GM12878 (cell line): ENCODE data around the gene GPC2. TPM values are rescaled to one million over a fixed set of nuclear protein-coding genes. Genes with fewer than 3 reads are reported as not detected.
A peak's percentile ranks its signal among the peaks of the same experiment; 100 is the strongest.

Source experiments
- ATAC-seq: fragments of 200-7000 bp; cut with Tn5 transposase; 3 replicates; pipeline ENCODE4 v1.9.1; 2020; ENCODE audit warnings: mild to moderate bottlenecking, moderate library complexity
- BruUV-seq: library from RNA; stranded (reverse); fragments of 400-500 nt; replicated peaks from 2 replicates; lab custom pipeline; 2021; lab: Mats Ljungman, UMichigan
- CTCF ChIA-PET: fragments of 300-600 bp; sonication (Branson Sonifier 250); formaldehyde crosslinking; extraction: SDS; loops from one replicate; lab custom pipeline; 2021; ENCODE audit warnings: inconsistent platforms; lab: Yijun Ruan, JAX
- POLR2A ChIA-PET: fragments of 350-600 bp; formaldehyde crosslinking; extraction: SDS; loops from one replicate; lab custom pipeline; 2021; ENCODE audit warnings: inconsistent platforms; lab: Charles Lee
- RAD21 ChIA-PET: fragments of 300-600 bp; sonication (Branson Sonifier 250); formaldehyde crosslinking; loops from one replicate; lab custom pipeline; 2023; ENCODE audit warnings: antibody characterized with exemption; ENCODE audit not compliant: unreplicated experiment; lab: Charles Lee
- SMC1A ChIA-PET: fragments of 300-600 bp; sonication (Branson Sonifier 250); formaldehyde crosslinking; loops from one replicate; lab custom pipeline; 2023; ENCODE audit not compliant: unreplicated experiment, uncharacterized antibody; lab: Charles Lee
- DNase-seq: peaks from one replicate; pipeline ENCODE4 v3.0.0-alpha.2; 2011; ENCODE audit warnings: low read depth, low spot score
- FAIRE-seq: peaks from 3 replicates; lab custom pipeline; 2011; peaks lifted over from hg19 to GRCh38; lab: Jason Lieb, UNC
- H2AFZ ChIP-seq: 2 replicates; pipeline ENCODE4 v1.6.0; 2011; ENCODE audit warnings: low read depth, low read length, control low read depth; ENCODE audit not compliant: control insufficient read depth
- H3K27ac ChIP-seq: 2 replicates; pipeline ENCODE4 v1.5.1; 2011; ENCODE audit warnings: control low read depth; ENCODE audit not compliant: control insufficient read depth, insufficient read depth
- H3K27me3 ChIP-seq, 2 experiments: replicated peaks in 1 of 2; 2 replicates each; pipeline versions ENCODE4 v1.6.0 to v1.6.1; 2011; ENCODE audit warnings: low read length in 1 of 2; ENCODE audit not compliant: control insufficient read depth in 2 of 2, insufficient read depth in 2 of 2
- H3K36me3 ChIP-seq, 2 experiments: 2 replicates each; pipeline ENCODE4 v1.5.1; 2011; ENCODE audit warnings: low read length in 1 of 2; ENCODE audit not compliant: control insufficient read depth in 2 of 2, insufficient read depth in 2 of 2
- H3K4me1 ChIP-seq: 2 replicates; pipeline ENCODE4 v1.6.1; 2011; ENCODE audit warnings: mild to moderate bottlenecking, low read length, moderate library complexity, mixed read lengths; ENCODE audit not compliant: control insufficient read depth, insufficient read depth
- H3K4me2 ChIP-seq: 2 replicates; pipeline ENCODE4 v1.6.0; 2011; ENCODE audit warnings: control low read depth; ENCODE audit not compliant: control insufficient read depth, insufficient read depth
- H3K4me3 ChIP-seq: fragments of 200-600 bp; sonication (generic); 2 replicates; pipeline ENCODE4 v1.5.1; 2016
- H3K79me2 ChIP-seq: 2 replicates; pipeline ENCODE4 v1.6.0; 2011; ENCODE audit warnings: low read length; ENCODE audit not compliant: control insufficient read depth, insufficient read depth
- H3K9ac ChIP-seq: 2 replicates; pipeline ENCODE4 v1.8.0; 2011; ENCODE audit warnings: low read length, control low read depth, mixed read lengths; ENCODE audit not compliant: control insufficient read depth, insufficient read depth
- H3K9me3 ChIP-seq: replicated peaks from 3 replicates; pipeline ENCODE4 v1.5.1; 2011; ENCODE audit warnings: mild to moderate bottlenecking, low read length; ENCODE audit not compliant: control insufficient read depth, insufficient read depth
- H4K20me1 ChIP-seq: 2 replicates; pipeline ENCODE4 v1.6.0; 2011; ENCODE audit not compliant: control insufficient read depth, insufficient read depth
- GATAD2B ChIP-seq: fragments of 450-650 bp; conservative IDR thresholded peaks from 2 replicates; pipeline ENCODE4 v1.6.1; 2017; ENCODE audit warnings: low read depth, mild to moderate bottlenecking, moderate library complexity
- HDGF ChIP-seq: fragments of 450-650 bp; IDR thresholded peaks from 2 replicates; pipeline ENCODE4 v1.6.1; 2016; ENCODE audit warnings: antibody characterized with exemption
- IKZF1 ChIP-seq: fragments of 450-650 bp; conservative IDR thresholded peaks from 2 replicates; pipeline ENCODE4 v1.6.1; 2017; ENCODE audit warnings: antibody characterized with exemption, mild to moderate bottlenecking
- NKRF ChIP-seq: fragments of 450-650 bp; conservative IDR thresholded peaks from 2 replicates; pipeline ENCODE4 v1.6.1; 2017; ENCODE audit warnings: mild to moderate bottlenecking, moderate library complexity
- TAF1 ChIP-seq: IDR thresholded peaks from 2 replicates; pipeline ENCODE4 v1.6.1; 2011; ENCODE audit warnings: mild to moderate bottlenecking, low read depth, low read length, borderline replicate concordance
- WGBS: methylation state at CpG from one replicate; pipeline ENCODE4 v1.1.6; 2016; ENCODE audit warnings: low lambda C conversion rate; ENCODE audit not compliant: insufficient replicate concordance, insufficient coverage; ENCODE audit errors: missing lambda C conversion rate; 5-methylcytosine and 5-hydroxymethylcytosine counted together
- in situ Hi-C: fragments of 300-500 bp; cut with MboI; formaldehyde crosslinking; loops from 9 replicates; pipeline ENCODE4 v1.14.3; 2018; ENCODE audit warnings: mixed read lengths
- intact Hi-C: fragments of 100-400 bp; cut with micrococcal nuclease; formaldehyde crosslinking; loops from one replicate; pipeline ENCODE4 v1.14.2; 2022; ENCODE audit not compliant: unreplicated experiment
- polyA plus RNA-seq, 11 experiments: library from polyadenylated mRNA; depleted of rRNA in 4 of 11; unstranded in 6 of 11; stranded (reverse) in 5 of 11; fragments of >200 nt; fragmentation: Nextera tagmentation in 4 of 11; fragmentation: Illumina TruSeq in 1 of 11; extraction: Ambion mirVana in 4 of 11; extraction: Trizol in 1 of 11; gene quantifications; 1 replicate in 1 of 11; 2 replicates in 10 of 11; pipeline versions ENCODE4 v1.2.1 to v1.2.3, GENCODE V29; 2011 to 2016; ENCODE audit warnings: inconsistent platforms in 2 of 11, missing spikeins in 2 of 11, low read depth in 1 of 11
- total RNA-seq, 4 experiments: library from RNA; depleted of rRNA in 3 of 4; stranded (reverse); fragments of >200 nt in 3 of 4; fragmentation: Illumina TruSeq in 1 of 4; extraction: Trizol in 1 of 4; gene quantifications; 2 replicates each; pipeline versions ENCODE4 v1.2.1 to v1.2.3, GENCODE V29; 2013 to 2021

GPC2 gene
- total and polyA plus RNA-seq, 10 of the 15 experiments (the other 5 are each of a cell fraction or from before 2014, with no cell fraction given), result 0.19 to 6.3 (median 0.77) TPM

GRCh38 chr7:100127866-100128636, 49.1 kb downstream of the GPC2 start:
- ATAC-seq (peak; percentile 46), FAIRE-seq (no peak), DNase-seq (no peak)
- in situ Hi-C loops (no loop called here), intact Hi-C loops (loop anchor here (1.0 to 5.0 kb wide), 4 partner anchors 27 to 151 kb away; partner anchors contain the start of genes AP4M1, AZGP1 and MCM7)
- TSS peak; percentile 65 for BruUV-seq
- H4K20me1 ChIP-seq, result no peaks in the 10 kb centered on the region
- H3K9me3 ChIP-seq, result no peaks in the 10 kb centered on the region
- ChIA-PET RAD21 (interaction anchor here (1.4 to 5.1 kb wide), 8 partner anchors 10 to 213 kb away, joined by 4 to 31 read pairs (median 7); partner anchors contain the start of gene ZKSCAN1), CTCF (interaction anchor here (0.5 to 7.9 kb wide), 12 partner anchors 10 to 217 kb away, joined by 3 to 107 read pairs (median 4); partner anchors contain the start of genes AZGP1 and PVRIG), SMC1A (interaction anchor here (0.9 to 3.1 kb wide), 11 partner anchors 10 to 214 kb away, joined by 3 to 17 read pairs (median 4); partner anchors contain the start of genes AP4M1 and MCM7), POLR2A (interaction anchor here (0.5 to 2.2 kb wide), 6 partner anchors 27 to 301 kb away, joined by 3 to 8 read pairs (median 4); partner anchors contain the start of genes AP4M1, MCM7, MEPCE and TRIM4)
- H3K9ac ChIP-seq, result peak overlapping the region; percentile 87
- H3K27me3 ChIP-seq, result no peaks in the 10 kb centered on the region
- peak overlapping the region; percentile 75 for H3K4me3 ChIP-seq
- peaks cover 13% of the 10 kb centered on the region for H3K79me2 ChIP-seq
- peak overlapping the region; percentile 98 for H2AFZ ChIP-seq
- peaks cover 17% of the 10 kb centered on the region for H3K4me1 ChIP-seq
- no peaks in the 10 kb centered on the region for H3K36me3 ChIP-seq
- WGBS, result 2% methylated on average over 37 of the region's 37 CpGs
- H3K4me2 ChIP-seq, result peak overlapping the region; percentile 81
- TF ChIP-seq NKRF, result 0 out of 2 replicates have a peak, but pooled peaks have one; percentile 18
- TF ChIP-seq GATAD2B, result 0 out of 2 replicates have a peak, but pooled peaks have one; percentile 60
- TF ChIP-seq HDGF, result 0 out of 2 replicates have a peak, but pooled peaks have one; percentile 46
- TF ChIP-seq IKZF1, result peak; percentile 11; the same call in 1 of the 2 replicates
- no peak for TF ChIP-seq TAF1
- peak overlapping the region; percentile 99 for H3K27ac ChIP-seq
